ENCODE results near the gene XYLT1. TPM values are rescaled to one million over a fixed set of nuclear protein-coding genes. Genes with fewer than 3 reads are reported as not detected.

Gene XYLT1
- total RNA-seq, 1 experiment from 2014 or later: 14.5 TPM

GRCh38 chr16:17252701-17253100, 218.1 kb downstream of the XYLT1 start:
- no peak for TF ChIP-seq CTCF (conservative IDR thresholded peaks at IDR 0.05)
- no peaks in the 10 kb centered on the region for H3K27me3 Mint-ChIP-seq (ENCODE audit: low read depth)
- H3K23me2 ChIP-seq (ENCODE audit: insufficient read length, low read depth, low read length, poor library complexity, severe bottlenecking): no peaks in the 10 kb centered on the region
- no peak overlapping the region for H2AK5ac ChIP-seq (ENCODE audit: insufficient read length, low read length)
- H3K79me1 ChIP-seq (ENCODE audit: insufficient read depth, low read depth, low read length, poor library complexity, severe bottlenecking): no peaks in the 10 kb centered on the region
- no peak overlapping the region for H2BK120ac ChIP-seq (ENCODE audit: low read depth, low read length, poor library complexity, severe bottlenecking)
- H4K5ac ChIP-seq (ENCODE audit: insufficient read length, low read depth, low read length): no peak overlapping the region
- H3K14ac ChIP-seq (ENCODE audit: insufficient read depth, low read length): no peak overlapping the region
- H2BK15ac ChIP-seq (ENCODE audit: low read depth, low read length): no peak overlapping the region
- no peaks in the 10 kb centered on the region for H3K4me1 ChIP-seq (ENCODE audit: insufficient read depth, low read length)
- no CpG with 5 or more reads among the region's 3 CpGs for WGBS (ENCODE audit: extremely low coverage, insufficient read length, low lambda C conversion rate)
- DNase-seq: no peak
- no peak overlapping the region for H3K4me3 Mint-ChIP-seq
- no peak overlapping the region for H4K91ac ChIP-seq (ENCODE audit: insufficient read length, low read depth, low read length)
- H3K9ac ChIP-seq (ENCODE audit: extremely low read depth, insufficient read length, low read length): no peak overlapping the region
- H2AFZ ChIP-seq (ENCODE audit: low read length): no peak overlapping the region
- no peak overlapping the region for H3K4ac ChIP-seq (ENCODE audit: low read depth, low read length)
- H3K18ac ChIP-seq (ENCODE audit: insufficient read length, low read depth, low read length): no peak overlapping the region
- no peak overlapping the region for H2BK20ac ChIP-seq (ENCODE audit: low read depth, low read length, poor library complexity, severe bottlenecking)
- H3K4me2 ChIP-seq (ENCODE audit: insufficient read depth, insufficient read length, low read length): no peak overlapping the region
- H2BK5ac ChIP-seq (ENCODE audit: insufficient read length, low read length): no peak overlapping the region
- H3K4me1 Mint-ChIP-seq: no peaks in the 10 kb centered on the region; a peak in 1 of 4 replicates
- no peak overlapping the region for H4K8ac ChIP-seq (replicated peaks; ENCODE audit: insufficient read length, low read depth, low read length)
- H3K9me3 ChIP-seq (ENCODE audit: control insufficient read depth, low read depth, low read length): no peaks in the 10 kb centered on the region
- H4K20me1 ChIP-seq (ENCODE audit: control insufficient read depth, insufficient read depth, insufficient read length): no peaks in the 10 kb centered on the region
- no peak overlapping the region for H3T11ph ChIP-seq (ENCODE audit: low read length)
- no peaks in the 10 kb centered on the region; a peak in 1 of 5 replicates for H3K9me3 Mint-ChIP-seq
- no peaks in the 10 kb centered on the region for H3K79me2 ChIP-seq (ENCODE audit: insufficient read depth, low read length)
- H2BK12ac ChIP-seq (ENCODE audit: insufficient read length, low read depth, low read length): no peak overlapping the region
- H3K23ac ChIP-seq (ENCODE audit: insufficient read length, low read depth, low read length): no peak overlapping the region
- peaks cover 0 to 2% (median 0%) of the 10 kb centered on the region in 3 experiments; a peak in 1 of 7 replicates for H3K36me3 Mint-ChIP-seq (ENCODE audit: insufficient read depth in 1 of 3, low read depth in 3 of 3)
- no peak overlapping the region for H3K27ac ChIP-seq (ENCODE audit: insufficient read length, low read depth, low read length)
- no peak overlapping the region for H3K27ac Mint-ChIP-seq
- H3K56ac ChIP-seq (ENCODE audit: insufficient read length, low read depth, low read length): no peak overlapping the region
- no peaks in the 10 kb centered on the region for H3K27me3 ChIP-seq (ENCODE audit: insufficient read depth, low read length)

All from H9 (cell line).